NCI-H345 (cell line): ENCODE data around the gene CD99.
"Not testable (repeated sequence)": the region's sequence is repeated elsewhere in the genome, so short reads cannot be mapped to it uniquely, and the experiment has no call there.

Experiments
- DNase-seq: peaks from one replicate; lab custom pipeline; 2025; lab: John Stamatoyannopoulos, UW

CD99 gene

DNA sequence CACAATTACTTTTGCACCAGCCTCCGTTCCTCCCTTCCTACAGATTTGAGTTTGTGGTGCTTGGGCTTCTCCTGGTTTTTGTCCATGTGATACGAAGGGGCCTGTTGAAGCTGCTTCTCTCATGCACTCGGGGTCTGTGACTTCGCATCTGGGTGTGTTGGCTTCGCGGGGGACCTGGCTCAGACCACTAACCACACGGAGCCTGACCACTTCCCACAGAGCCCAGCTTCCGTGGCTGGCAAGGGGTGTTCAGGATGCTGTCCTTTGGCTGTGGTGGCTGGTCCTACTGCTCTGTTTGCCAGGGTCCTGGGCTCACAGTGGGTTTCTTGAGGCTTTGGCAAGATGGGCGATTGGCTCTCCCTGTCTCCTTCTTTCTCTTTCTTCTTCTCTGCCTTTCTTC is 41.0 kb downstream of the CD99 start:
- no peak for DNase-seq

GRCh38 chrX:2732649-2733048 is 41.6 kb downstream of the CD99 start:
- no peak for DNase-seq

- no peak for DNase-seq
Observed at GRCh38 chrX:2733286-2733685, 42.2 kb downstream of the CD99 start.

GRCh38 chrX:2735270-2735669 is 44.2 kb downstream of the CD99 start:
- no peak for DNase-seq

- no peak for DNase-seq
Observed at GRCh38 chrX:2740672-2741071, 49.6 kb downstream of the CD99 start.

DNA sequence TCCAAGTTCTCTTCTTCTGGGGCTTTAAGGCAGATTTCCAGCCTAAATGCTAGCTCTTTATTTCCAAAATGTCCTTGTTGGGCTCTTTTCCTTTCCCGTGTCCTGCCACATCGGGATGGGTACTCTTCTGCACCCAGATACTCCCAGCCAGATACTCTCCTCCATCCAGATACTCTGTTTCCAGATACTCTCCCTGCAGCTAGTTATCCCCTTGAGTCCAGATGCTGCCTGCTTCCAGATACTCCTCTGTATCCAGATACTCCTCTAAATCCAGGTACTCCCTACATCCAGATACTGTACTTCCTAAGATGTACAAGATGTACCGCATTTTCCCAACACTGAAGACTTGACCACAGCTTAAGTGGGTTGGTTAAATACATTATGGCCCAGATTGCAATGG is 50.3 kb downstream of the CD99 start:
- no peak for DNase-seq

GRCh38 chrX:2746250-2746649 is 55.2 kb downstream of the CD99 start:
- DNase-seq, result not testable (repeated sequence)

DNA sequence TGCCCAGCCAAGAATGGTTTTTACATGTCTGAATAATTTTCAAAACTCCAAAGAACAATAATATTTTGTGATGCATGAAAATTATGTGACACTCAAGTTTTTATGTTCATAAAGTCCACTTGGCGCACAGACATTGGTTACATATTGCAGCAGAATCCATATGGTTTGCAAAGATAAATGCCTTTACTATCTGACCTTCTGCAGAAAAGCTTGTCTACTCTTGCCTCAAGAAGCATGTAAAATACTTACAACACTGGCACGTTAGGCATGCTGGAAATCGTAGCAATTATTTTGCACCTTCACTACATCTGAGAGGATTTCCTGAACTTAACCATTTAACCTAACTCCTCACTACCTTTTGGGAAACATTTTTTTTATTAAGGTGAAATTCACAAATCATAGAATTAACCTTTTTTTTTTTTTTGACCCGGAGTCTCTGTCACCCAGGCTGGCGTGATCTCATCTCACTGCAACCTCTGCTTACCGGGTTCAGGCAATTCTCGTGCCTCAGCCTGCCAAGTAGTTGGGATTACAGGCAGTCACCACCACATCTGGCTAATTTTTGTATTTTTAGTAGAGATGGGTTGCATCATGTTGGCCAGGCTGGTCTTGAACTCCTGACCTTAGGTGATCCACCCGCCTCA is 57.2 kb downstream of the CD99 start:
- DNase-seq, result no peak

DNA sequence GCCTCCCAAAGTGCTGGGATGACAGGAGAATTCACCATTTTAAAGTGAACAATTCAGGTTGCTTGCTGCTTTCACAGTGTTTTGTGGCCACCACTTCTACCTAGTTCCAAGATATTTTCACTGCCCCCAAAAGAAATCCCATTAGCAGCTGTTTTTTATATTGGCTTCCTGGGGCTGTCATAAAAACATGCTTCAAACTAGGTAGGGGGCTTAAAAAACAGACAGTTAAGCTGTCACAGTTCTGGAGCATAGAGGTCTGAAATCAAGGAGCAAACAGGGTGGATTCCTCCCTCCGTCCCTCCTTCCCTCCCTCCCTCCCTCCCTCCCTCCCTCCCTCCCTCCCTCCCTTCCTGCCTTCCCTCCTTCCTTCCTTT is 57.7 kb downstream of the CD99 start:
- DNase-seq, result no peak

DNA sequence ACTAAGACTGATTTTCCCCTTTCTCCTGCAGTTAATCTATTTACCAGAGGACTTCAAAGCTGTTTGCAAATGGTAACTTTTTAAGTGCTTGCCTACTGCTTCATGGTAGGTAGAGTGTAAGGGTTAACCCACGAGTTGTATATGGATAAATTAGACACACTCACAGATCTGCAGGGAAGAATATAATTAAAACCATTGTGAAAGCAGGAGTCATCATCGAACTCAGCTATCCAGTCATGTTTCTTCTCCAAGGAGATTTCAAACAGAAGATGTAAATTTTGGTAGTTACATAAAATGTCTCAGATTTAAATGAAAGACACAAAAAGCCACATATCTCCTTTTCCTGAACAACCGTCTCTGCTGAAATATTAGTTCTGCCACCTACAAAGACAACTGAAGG is 60.2 kb downstream of the CD99 start:
- no peak for DNase-seq

GRCh38 chrX:2751874-2752300 is 60.8 kb downstream of the CD99 start, which contains the start of gene XG:
TSS of gene XG (plus strand) at chrX:2752040. CDS start at chrX:2752275, 235 bp downstream.
- DNase-seq, result not testable (repeated sequence)

DNA sequence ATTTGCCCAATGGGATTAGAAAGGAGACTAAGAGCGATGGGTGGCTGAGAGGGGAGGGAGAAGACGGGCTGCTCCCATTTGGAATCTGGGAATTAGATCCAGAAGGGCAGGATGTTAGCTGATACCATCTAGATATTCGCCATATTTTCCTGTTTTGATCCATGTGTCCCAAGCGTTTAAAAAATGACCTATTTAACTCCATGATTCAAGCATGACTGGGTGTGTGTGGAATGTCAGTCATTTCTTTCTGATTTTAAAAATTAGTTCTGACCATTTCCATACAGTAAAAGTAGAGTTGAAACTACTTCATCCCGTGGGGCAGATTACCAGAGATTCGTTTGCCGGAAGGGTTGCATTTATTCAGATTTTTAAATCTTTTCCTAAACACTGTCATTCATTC is 61.3 kb downstream of the CD99 start:
- DNase-seq, result not testable (repeated sequence)

DNA sequence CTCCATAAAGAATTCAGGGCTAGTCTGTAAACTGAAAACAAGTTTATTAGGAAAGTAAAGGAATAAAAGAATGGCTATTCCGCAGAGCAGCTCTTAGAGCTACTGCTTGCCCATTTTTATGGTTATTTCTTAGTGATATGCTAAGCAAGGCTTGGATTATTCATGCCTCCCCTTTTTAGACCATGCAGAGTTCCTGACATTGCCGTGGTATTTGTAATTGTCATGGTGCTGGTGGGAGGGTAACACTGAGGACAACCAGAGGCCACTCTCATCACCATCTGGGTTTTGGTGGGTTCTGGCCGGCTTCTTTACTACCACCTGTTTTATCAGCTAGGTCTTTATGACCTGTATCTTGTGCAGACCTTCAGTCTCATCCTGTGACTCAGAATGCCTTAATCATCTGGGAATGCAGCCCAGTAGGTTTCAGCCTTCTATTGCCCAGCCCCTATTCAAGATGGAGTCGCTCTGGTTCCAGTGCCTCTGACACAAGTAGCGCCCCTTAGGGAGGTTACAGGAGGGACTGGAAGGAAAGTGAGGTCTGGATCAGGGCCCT is 64.1 kb downstream of the CD99 start:
- DNase-seq, result not testable (repeated sequence)

DNA sequence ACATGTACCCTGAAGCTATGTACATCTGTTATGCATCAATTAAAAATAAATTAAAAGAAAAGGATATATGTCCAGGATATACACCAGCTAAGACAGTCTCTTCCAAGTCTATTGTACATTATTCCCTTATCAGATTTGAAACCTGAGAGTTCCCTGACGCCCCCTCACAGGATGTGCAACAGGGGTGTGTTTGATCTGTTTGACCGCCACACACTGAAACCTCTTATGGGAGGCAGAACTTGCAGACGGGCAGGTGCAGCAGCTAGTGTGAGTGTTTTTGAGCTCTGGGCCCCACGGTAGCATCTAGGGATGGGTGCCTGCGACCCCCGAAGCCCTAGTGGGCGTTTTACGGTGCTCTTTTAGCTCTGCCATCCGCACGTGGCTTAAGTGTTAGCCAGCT is 65.5 kb downstream of the CD99 start:
- DNase-seq, result no peak

- DNase-seq, result no peak
Observed at GRCh38 chrX:2761246-2761645, 70.2 kb downstream of the CD99 start.

DNA sequence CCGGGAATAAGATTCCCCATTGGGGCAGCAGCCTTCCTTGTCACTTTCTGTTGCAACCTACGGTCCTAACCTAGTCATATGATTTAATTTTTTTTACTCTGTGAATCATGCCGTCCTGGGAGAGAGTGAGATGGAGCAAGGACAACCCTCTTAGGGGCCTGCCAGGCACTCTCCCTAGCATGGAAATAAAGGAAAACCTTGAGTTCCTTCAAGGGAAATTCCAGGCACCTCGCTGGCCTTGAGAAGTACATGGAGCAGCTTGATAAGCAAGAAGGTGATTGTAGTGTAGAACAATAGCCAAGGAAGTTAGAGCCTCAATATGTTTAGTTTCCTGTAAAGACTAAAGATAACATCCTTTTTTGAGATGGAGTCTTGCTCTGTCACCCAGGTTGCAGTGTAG is 71.6 kb downstream of the CD99 start:
- not testable (repeated sequence) for DNase-seq

DNA sequence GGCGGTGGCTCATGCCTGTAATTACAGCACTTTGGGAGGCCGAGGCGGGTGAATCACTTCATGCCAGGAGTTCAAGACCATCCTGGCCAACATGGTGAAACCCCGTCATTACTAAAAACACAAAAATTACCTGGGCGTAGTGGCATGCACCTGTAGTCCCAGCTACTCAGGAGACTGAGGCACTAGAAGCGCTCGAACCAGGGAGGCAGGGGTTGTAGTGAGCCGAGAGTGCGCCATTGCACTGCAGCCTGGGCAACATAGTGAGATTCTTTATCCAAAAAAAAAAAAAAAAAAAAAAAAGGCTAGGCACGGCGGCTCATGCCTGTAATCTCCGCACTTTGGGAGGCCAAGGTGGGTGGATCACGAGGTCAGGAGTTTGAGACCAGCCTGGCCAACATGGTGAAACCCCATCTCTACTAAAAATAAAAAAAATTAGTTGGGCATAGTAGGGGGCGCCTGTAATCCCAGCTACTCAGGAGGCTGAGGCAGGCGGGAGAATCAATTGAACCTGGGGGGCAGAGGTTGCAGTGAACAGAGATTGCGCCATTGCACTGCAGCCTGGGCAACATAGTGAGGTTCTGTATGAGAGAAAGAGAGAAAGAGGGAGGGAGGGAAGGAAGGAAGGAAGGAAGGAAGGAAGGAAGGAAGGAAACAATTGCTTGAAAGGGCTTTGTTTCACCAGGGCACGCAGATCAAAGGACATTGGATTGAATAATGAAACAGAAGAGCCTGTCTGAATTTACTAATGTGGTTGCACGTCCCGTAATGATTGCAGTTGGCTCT is 73.9 kb downstream of the CD99 start:
- DNase-seq, result not testable (repeated sequence)

GRCh38 chrX:2765549-2765830 is 74.4 kb downstream of the CD99 start:
- DNase-seq, result no peak

GRCh38 chrX:2766906-2767305 is 75.8 kb downstream of the CD99 start:
- no peak for DNase-seq

- no peak for DNase-seq
Observed at GRCh38 chrX:2767631-2768455, 76.7 kb downstream of the CD99 start.

DNA sequence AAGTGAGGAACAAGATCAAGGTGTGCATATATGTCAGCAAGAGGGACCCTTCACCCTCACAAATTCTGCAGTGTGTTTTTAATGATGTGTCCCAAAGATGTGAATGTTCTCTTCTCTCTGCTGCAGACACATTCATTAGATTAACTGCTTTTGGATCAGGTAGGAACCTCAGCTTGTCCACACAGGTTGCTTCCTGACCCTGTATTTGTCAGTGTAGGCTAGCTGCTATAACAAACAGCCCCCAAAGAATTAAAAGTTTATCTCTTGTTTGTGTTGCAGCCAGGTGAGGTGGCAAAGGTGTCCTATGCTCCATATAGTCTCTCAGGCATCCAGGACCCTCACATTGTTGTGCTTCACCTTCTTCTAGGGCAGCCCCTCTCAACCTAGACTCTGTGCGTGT is 78.5 kb downstream of the CD99 start:
- DNase-seq, result no peak

DNA sequence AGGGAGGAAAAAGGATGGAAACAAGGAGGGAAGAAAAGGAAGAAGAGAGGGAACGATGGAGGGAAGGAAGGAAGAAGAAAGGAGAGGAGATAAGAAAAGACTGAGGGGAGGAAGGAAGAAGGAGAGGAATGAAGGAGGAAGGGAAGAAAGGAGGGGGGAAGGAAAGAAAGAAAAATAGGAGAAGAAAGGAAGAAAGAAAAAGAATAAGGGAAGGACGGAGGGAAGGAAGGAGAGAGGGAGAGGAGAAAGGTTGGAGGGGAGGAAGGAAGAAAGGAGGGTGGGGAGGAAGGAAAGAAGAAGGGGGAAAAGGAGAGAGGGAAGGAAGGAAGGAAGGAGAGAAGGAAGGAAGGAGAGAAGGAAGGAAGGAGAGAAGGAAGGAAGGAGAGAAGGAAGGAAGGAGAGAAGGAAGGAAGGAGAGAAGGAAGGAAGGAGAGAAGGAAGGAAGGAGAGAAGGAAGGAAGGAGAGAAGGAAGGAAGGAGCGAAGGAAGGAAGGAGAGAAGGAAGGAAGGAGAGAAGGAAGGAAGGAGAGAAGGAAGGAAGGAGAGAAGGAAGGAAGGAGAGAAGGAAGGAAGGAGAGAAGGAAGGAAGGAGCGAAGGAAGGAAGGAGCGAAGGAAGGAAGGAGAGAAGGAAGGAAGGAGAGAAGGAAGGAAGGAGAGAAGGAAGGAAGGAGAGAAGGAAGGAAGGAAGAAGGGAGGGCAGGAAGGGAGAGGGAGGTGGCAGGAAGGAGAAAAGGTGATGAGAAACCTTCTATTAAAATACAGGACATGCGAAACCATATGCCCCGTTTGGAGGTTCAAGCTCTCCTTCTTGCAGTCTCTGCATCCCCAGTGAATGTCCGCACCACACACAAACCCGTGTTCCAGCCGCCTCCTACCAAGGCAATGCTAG is 82.3 kb downstream of the CD99 start:
- DNase-seq, result not testable (repeated sequence)
